Activated CD4-positive, alpha-beta T cell treated with anti-CD3 and anti-CD28 coated beads for 48 hours (primary cell): ENCODE results near the gene TNK2.

Experiments
- DNase-seq: peaks from one replicate; pipeline ENCODE4 v3.0.0-alpha.2; 2020

TNK2 gene

DNA sequence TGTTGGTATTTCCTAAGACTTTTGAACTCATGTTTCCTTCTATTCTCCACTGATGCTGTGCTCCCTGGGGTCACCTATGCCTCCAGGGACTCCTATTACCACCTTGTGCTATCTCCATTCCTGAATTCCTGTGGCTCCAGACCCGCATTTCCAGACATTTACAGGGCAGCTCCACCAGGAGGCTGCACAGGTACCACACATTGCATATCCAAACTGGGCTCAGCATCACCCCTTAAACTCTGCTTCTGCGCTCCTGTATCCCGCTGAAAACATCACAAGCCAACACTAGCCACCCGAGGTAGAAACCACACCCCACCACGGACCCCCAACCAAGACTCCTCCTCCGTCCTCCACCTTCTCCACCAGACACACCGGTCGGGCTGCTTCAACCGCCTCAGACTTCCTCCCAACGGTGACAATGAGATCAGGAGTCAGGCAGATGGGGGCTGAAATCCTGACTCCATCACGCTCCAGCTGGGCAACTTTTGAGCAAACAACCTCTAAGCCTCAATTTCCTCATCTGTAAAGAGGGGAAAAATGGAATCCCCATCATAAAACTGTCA lies 10.4 kb downstream of the TNK2 start:
- DNase-seq, result no peak

DNA sequence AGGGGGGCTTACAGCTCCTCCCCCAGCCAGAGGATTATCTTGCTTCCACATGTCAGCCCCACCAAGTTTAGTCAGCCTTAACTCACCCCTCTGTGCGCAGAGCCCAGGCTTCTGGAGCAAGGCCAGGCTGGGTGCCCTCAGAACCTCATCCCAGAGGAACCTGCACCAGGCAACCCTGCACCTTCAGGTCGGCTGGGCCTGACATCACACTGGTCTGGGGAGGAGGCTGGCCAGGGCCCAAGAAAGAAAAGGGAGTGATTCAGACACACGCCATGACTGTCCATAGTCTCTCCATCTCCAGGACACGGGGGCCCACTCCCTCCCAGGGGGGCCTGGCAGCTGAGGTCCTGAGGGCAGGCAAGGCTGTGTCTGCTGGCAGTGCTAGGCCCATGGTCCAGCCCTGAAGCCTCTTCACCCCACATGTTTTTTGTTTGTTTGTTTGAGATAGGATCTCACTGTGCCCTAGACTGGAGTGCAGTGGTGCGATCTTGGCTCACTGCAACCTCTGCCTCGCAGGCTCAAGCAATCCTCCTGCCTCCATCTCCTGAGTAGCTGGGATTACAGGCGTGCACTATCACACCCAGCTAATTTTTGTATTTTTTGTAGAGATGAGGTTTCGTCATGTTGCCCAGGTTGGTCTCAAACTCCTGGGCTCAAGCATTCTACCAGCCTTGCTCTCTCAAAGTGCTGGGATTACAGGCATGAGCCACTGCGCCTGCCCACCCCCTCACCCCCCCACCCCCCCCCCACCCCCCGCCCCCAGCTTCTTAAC lies 11.1 kb downstream of the TNK2 start:
- no peak for DNase-seq

DNA sequence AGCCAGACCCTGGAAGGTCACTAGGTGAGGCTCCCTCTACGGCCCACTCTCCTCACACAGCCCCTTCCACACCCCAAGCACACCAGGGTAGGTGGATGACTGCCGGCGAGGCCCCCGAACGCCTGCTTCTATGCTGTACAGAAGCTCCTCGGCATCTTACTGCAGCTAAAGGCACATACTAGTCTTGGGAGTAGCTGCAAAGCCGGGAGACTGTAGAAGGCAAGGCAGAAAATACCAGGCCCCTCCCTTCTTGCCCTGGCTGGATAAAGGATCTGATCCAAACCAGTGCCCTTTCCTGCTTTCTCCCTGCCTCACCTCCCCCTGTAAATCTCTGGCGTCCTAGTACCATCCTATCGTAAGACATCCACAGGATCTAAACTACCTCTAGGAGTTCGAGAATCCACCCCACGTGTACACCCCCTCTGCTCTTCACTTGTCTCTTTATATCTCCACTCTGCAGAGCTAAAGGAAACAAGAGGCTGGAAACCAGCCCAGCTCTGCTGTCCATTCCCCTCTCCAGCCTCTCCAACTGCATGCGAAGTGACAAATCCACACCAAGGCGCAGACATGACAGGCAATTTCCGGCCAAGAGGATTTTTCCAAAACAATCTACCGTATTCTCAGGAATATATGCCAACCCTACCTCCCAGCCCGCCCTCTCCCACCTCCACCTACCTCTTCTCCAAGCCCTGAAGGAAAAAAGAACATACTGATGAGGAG lies 11.8 kb downstream of the TNK2 start:
- no peak for DNase-seq

DNA sequence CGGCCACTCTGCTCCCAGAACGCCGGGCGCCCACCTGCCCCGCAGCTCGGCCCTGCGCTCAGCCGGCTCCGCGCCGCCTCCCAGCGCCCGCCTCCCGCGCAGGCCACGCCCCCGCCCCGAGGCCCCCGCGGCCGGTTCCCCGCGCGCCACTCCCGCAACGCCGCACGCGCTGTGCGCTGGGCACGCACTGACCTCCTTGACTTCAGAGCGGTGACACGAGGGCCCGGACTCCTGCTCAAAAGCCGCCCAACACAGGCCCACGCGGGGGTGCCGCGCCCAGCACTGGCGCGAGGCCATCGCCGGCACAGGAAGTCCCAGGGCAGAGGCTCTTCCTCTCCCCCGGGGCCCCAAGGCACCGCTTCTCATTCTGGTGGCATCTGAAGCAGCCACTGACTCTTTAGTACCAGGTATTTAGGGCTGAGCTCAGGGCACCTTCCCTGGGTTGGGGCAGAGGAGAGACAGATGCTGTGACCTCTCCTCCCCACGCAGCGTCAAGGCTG lies 12.4 kb downstream of the TNK2 start:
- DNase-seq, result peak; percentile 68

DNA sequence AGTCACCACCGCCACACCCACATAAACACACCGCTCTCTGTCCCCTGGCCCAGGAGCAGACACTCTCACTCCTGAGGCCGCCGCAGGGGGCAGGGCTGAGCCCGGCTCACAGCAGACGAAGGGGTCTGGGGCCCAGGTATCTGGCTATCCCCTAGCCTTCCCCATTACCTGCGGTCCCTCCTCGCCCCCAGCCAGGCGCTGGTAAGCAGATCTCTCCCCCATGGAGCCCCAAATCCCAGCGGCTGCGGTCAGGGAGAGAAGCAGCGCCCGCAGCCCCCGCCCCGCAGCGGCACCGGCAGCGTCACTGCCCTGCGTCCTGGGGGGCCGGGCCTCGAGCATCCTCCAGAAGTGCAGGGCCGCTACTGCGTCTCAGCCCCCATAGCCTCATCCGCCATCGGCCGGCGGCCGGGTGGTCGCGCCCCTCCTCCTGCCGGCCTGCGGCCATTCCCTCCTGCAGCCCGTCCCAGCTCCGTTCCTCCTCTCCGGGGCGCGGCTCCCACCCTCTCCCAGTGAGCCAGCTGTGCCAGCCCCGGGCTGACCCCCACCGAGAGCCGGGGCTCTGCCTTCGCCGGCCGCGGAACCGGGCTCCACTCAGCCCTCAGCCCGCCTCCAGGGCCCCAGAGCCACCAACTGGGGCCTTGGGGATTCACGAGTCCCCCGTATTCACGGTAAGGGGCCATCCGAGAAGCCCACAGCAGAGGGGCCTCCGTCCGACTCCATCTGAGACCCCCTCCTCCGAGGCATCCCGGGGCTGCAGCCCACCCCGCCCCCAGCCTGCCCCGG lies 13.1 kb downstream of the TNK2 start:
- peak; percentile 81 for DNase-seq

DNA sequence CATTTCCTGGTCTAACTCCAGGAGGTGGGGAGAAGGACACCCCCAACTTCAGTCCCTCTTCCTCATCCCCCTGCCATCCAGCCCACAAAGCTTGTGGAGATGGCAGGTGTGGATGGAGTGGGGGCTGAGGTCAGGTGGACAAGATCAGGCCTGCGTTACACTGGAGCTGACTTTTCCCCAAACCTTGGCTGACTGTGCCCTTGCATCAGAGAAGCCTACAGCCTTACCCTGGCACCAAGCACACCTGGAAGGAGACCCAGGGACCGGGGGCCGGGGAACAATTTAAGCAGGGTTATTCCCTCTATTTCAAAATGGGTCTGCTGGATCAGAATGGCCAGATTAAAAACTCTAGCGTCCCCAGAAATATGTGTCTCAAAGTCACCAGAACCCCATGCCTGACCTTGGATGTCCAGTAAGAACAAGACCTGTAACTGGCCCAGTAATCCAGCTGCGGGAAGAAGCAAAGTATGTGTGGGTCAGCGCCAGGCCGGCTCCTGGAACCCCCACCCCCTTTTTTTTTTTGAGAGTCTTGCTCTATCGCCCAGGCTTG lies 14.4 kb downstream of the TNK2 start:
- no peak for DNase-seq

DNA sequence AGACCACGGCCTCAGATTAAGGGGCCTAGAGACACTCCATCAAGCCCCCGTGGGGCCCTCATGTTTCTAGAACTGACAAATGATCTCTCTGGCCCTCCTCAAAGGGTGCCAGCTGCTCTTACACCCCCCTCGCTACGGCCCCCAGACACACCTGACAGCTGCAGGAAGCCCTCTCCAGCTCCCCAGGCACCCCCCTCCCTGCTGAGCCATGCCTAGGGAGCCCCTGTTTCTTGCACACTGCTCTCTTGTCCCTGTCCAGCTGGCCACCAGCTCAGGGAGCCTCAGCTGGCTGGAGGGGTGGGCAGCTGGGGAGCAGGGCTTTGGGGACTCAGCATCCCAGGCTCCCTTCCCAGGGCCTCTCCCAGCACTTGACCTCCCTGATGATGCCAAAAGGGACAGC lies 14.8 kb downstream of the TNK2 start:
- DNase-seq, result no peak

DNA sequence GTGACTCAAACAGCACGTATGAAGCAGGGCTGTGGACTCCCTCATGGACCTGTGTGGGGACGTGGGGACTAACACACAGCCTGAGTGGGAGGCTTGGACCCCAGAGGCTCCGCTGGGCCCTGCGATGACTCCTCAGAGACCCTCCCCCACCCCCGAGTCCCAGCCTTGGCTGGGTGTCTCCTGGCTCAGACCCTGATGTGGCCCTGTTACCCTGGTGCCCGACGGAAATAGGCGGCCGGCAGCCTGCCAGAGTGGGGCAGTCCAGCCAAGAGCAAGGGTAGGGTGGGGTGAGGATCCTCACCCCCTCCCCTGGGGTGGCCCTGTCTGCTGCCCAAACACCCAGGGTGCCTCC lies 15.3 kb downstream of the TNK2 start:
- no peak for DNase-seq

DNA sequence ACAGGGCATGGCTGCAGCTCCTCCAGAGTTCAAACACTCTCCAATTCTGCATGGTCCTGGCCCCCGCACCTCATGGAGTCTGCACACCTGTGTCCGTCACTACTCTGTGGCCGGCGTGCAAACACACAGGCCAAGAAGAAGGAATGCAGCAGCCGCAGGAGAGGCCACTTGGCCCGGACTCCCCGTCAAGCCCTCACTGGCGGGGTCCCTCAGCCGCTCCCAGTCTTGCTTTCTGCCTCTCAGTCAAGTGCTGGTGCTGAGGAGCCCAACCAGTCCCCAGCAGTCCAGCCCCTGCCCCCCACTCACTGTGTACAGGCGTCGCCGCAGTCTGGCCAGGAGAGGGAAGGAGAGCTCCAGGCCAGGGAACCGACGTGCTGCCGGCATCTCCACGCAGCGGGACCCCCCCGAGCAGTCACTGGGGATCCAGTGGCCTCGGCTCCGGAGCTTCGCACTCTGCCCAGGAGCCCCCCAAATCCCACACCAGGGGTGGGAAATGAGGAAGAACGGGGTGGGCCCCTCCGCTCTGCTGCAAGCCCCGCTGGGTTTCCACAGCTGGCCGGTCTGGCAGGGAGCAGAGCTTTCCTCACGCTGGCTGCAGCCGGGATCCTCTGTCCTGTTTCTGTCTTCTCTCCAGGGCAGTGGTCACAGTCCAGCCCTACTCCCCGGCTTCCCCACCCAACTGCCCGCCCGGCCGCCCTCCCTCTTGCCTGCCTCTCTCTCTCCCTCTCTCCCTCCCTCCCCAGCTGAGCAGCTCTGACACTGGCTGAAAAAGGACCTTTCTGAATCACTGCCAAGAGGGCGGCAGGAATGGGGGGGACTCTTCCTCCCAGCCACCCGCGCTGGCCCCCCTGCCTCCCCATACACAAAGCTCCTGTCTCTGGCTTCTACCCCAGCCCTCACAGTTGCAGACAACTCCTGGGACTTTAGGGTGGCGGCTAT lies 16.0 kb downstream of the TNK2 start:
- no peak for DNase-seq

DNA sequence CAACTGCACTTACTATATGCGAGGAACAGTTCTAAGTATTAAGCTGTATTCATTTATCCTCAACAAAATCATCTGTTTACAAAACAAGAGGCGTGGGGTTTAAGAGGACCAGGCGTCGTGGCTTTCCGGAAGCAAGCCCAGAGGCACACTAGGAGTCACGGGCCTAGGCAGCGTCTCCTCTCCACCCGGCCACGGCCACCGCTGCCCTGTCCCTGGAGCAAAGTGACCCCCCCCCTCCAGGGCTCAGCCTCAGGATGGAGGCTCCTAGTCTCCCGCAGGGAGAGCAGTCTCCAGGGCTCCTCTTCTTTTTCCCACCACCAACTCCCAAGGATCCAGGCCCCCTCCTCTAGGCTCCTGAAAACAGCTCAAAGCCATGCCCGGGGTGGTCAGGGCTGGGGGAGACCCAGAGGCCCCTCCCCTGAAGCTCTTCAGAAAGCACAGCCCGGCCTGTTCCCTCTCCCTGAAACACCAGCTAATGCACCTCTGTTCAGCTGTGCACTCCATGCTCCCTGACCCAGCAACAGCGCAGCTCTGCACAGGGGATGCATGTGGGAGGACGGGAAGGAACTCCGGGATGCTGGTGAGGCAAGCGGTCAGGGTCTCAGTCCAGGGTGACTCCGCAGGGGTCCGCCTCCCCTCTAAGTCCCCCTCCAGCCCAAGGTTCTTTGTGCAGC lies 16.8 kb downstream of the TNK2 start:
- no peak for DNase-seq

DNA sequence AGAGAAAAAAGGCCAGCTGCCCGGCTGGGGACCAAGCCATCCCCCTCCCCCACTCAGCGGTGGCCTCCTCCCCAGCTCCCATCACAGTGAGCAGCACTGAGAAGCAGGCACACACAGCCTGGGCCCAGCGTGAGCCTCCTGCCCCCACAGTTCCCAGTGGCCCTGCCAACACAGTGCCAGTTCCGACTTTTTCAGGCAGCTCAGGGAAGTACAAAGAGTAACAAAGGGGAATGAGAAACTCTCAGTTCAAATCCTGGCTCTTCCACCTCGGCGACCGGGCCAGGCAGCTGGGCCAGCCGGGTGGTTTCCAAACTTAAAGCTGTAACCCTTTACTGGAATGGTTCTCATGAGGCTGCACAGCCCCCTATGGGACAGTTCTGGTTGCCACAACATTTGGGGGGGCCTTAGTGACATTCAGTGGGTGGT lies 18.5 kb downstream of the TNK2 start:
- DNase-seq, result no peak

DNA sequence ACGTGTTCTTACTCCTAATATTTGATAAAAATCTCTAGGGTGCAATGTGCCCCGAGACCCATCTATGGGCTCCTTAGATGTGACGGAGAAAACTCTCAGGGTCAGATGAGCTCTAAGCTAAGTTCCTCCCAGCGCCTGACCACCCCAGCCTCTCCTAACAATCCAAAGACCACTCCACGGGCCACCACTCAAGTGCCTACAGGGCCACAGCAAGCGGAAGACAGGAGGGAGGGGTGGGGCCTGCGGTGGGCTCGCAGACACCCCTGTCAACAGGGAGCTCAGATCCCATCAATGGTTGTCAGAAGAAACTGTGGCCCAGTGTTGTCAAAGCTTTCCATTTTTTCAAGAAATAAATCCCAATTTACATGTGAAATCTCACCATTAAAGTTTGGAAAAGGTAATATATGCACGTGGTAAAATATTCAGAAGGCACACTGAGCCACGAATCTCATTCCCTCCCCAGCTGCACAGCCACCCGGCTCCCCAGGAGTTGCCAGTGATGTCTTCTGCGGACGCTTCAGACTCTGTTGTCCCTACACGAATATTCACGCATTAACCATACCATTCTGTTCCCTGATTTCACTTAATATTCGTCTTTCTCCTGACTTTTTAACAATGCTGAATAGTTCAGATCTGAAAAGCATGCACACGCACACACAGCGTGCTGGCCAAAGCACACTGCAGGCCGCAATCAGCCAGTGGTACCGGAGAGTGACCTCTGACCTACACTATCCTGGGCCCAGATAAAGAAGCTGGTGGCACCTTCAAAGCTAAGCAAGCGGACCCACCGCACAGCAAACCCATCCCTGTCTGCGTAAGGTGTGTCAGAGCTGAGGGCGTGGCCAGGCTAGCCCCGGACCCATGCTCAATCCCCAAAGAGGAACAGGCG lies 19.1 kb downstream of the TNK2 start:
- DNase-seq, result no peak

DNA sequence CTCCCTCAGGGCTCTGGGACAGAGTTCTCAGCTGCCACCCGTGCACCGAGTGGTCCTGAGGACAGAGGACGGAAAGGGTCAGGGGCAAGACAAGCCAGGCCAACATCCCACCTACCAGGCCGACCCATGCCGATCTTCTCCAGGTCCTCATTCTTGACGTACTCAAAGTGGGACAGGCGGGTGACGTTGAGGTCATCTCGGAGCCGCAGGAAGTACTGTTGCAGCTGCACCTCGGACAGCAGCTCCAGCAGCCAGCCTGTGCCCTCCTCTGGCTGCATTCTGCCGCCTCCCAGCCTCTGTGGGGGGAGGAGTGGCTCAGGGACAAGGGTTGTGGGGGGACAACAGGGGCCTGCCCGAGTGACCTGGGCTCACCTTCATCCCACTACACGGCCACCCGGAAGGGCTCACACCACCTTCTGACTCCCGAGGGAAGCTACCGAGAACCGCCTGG lies 20.0 kb downstream of the TNK2 start:
- DNase-seq, result no peak

DNA sequence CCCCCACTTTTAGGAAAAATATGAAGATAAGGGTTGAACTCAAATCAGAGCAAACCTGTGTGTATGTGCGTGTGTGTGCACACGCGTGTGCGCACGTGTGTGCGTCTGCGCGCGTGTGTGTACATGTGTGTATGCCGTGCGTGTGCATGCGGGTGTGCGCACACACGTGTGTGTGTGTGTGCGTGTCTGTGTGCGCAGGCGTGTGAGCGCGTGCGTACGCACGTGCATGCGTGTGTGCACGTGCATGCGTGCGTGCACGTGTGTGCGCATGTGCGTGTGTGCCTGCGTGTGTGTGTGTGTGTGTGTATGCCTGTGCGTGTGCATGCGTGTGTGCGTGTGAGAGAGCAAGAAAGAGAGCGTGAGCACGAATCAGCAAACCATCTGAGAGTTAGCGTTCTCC lies 20.7 kb downstream of the TNK2 start:
- no peak for DNase-seq

DNA sequence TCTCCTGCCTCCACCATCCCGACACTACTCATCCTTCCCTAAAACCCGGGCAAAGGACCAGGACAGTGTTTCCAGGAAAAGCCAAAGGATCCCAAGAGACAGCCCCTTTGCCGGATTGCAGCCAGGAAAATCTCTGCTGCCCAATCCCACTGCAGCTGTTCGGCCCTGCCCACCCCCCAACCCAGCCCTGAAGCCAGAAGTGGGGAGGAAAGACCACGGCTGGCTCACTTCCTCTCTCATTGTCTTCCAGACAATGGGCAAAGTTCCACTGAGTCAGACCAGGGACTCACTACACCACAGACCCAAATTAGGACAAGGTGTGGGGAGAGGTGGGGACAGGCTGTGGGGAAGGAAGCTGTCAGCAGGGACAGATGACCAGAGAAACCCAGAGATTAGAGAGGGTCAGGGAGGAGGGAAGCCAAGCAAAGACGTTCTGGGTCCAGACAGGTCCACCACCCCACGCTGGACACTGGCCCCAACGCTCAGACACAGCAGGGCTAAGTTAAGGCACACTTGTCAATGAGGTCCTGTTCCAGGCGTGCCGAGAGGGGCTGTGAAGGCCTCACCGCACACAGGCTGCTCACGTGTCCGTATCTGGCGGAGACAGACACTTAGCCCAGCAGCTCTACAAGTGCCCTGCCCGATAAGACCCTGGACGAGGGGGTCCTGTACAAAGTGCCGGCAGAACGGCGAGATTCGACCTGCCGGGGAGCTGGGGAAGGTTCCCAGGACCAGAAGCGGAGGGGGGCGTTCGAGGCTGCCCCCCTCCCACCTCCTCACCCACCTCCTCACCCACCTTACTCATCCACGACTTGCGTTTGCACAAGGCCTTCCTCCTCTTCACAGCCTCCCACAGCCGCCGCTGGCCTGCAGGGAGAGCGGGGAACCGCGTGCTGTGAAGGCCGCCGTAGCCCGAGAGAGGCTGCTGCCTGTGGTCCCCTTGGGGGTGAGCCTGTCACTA lies 21.9 kb downstream of the TNK2 start:
- DNase-seq, result no peak

DNA sequence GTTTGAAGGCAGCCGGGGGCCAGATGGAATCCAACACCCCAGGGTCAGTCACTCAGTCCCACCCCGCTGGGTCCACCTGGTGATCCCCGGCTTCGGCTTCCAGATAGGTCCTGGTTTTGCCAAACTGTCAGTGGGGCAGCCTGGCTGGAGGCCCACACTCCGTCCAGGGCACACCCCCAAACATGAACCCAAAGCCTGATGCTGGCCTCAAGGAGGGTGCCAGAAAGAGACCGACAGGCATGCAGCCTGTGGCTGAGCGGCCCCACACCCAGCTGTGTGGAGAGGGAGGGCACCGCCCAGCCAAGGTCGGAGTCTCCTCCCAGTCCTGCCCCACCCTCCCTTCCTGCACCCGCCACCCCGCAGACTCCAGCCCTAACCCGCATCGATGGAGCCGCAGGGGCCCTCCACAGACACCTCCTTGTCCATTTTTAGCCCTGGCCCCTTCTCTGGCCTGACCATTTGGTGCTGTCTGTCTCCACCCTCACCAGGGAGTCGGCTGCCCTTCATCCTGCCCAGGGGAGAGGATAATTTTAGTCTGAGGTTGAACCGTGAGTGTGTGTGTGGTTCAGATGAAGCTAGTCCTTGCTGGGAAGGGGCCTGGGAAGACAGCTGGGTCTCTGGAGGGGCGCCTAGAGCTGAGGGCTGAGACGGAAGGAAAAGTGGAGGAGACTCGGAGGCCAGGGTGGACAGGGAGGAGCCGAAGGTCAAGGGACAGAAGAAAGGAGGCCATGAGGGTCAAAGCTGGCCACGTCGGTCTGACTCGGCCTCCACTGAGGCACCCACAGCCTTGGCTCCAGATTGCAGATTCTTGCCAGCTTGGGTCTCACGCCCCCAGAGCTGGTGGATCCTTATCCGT lies 23.1 kb downstream of the TNK2 start:
- DNase-seq, result no peak

DNA sequence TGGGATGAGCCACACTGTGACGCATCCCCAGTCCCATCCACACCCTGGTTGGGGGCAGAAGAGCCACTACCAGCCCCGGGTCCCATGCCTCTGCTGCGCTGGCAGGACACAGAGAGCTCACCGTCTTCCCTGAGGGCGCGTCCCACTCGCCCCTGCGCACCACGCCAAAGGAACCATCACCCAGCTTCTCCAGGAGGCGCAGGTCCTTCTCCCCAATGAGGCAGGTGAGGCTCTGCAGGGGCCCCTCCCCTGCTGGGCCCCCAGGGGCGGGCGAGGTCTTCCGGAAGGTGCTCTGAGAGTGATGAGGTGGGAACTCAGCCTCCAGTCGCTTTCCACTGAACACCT lies 23.7 kb downstream of the TNK2 start:
- DNase-seq, result no peak

DNA sequence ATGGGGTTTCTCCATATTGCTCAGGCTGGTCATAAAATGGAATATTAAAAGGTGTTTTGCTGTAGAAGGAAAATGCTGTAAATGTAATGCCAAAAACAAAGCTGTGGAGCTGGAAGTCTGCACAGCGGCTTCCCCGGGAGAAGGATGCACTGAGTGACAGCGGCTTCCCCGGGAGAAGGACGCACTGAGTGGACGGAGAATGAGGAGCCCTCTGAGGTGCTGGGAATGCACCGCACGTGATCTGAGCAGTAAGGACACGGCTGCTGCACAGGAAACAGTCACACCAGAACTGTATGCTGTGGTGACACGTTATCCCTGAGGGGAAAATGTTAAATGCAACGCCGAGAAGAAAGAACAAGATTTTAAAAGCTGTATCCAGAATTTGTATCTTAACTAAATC lies 24.6 kb downstream of the TNK2 start:
- no peak for DNase-seq
